B cell (primary cell): ENCODE data around the gene DOK5.

ENCODE experiments used
- EZH2 ChIP-seq: IDR thresholded peaks from 2 replicates; pipeline ENCODE4 v1.6.1; 2012; ENCODE audit warnings: borderline replicate concordance, low read depth, mild to moderate bottlenecking, moderate library complexity, low read length; ENCODE audit not compliant: insufficient read depth, poor library complexity, severe bottlenecking
- TF ChIP-seq, protein P1 (sequence below): fragments of 200-600 bp; IDR thresholded peaks from one replicate; pipeline ENCODE4 v1.8.0; 2022; ENCODE audit warnings: antibody characterized with exemption, mild to moderate bottlenecking

DNA sequence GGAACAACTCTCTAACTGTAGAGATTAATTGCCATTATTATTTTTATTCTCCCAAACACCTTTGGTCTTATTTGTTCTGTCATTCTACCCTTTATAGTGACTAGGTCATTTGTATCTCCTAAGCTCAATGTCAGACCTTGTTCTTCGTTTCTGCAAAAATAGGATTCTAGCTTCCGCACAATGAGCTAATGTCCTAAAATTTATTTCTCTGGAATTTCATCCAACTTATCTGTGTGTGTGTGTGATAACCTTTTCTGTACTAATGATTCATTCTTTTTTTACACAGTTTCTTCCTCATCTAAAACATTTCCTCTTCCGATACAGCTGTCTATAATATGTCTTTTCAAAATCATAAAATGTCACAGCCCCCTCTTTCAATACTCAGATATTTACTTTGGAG is 84.5 kb downstream of the DOK5 start:
- TF ChIP-seq, protein P1, sequence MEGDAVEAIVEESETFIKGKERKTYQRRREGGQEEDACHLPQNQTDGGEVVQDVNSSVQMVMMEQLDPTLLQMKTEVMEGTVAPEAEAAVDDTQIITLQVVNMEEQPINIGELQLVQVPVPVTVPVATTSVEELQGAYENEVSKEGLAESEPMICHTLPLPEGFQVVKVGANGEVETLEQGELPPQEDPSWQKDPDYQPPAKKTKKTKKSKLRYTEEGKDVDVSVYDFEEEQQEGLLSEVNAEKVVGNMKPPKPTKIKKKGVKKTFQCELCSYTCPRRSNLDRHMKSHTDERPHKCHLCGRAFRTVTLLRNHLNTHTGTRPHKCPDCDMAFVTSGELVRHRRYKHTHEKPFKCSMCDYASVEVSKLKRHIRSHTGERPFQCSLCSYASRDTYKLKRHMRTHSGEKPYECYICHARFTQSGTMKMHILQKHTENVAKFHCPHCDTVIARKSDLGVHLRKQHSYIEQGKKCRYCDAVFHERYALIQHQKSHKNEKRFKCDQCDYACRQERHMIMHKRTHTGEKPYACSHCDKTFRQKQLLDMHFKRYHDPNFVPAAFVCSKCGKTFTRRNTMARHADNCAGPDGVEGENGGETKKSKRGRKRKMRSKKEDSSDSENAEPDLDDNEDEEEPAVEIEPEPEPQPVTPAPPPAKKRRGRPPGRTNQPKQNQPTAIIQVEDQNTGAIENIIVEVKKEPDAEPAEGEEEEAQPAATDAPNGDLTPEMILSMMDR: no peak
- no peak for TF ChIP-seq EZH2
